ENCODE data around the gene FBXL15.

The FBXL15 gene

DNA sequence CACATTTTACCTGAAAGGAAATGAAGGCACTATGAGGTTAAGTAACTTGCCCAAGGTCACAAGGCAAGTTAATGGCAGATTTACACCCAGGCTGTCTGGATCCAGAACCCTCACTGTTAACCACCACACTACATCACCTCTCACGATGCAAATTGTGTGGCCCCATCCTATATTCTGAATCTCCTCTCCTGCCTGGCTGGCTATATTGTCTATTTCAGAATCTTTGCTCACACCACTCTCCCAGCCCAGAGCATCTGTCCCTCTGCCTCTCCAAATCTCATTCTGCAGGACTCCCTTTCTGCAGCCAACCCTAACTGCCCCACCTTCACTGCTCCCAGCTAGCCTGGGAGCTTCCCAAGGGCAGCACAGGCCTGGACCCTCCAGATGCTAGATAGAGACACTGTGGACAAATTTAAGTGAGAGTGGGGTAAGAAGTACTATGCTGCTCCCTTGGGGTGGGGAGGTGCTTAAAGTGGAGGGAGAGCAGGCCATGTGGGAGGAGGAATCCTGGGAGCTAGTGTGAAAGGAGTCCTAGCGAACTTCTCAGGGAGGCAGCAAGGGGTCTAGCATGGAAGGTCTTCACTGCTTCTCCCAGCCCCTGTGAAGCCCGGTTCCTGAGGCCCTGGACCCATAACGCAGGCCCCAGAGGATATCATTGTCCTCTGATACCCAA, 11.0 kb downstream of the FBXL15 start:
- peak in 1 of 4 experiments; percentile 39 for DNase-seq

DNA sequence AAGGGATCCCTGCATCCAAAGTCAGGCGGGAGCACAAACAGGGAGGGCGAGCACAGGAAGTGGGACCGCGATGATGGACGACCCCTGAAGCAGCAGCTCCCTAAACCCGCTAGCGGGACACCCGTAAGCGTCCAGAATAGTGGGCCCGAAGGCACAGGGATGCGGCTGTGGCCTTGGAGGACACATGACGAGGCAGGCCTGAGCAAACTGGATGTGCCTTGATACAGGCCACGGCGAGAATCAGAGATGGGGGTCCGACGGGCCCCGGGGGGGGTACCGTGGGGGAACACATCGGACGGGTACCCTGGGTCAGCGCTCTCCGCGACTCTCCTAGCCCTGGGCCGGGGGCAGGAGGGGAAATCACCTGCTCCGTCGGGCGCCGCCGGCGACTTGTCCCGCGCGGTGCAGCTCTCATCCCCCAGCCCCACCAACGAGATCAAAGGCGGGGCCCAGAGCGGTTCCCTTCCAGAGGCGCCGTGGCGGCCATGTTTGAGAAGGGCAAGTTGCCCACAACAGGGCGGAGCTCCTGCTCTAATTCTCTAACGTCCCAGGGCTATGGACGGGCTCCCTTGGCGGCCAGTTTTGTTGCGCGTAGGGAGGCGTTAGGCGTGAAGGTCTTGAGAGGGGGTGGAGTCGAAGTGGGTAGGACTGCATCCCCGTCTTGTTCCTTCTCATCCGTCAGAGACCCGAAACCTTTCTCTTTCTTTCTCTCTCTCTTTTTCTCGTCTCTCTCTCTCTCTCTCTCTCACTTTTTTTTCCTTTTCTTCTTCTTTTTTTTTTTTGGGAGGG, 11.7 kb downstream of the FBXL15 start, which contains the start of gene CUEDC2:
Gene CUEDC2 (minus strand): TSS at position 413 of the 789 bp plus-strand sequence. CDS start 7,386 bp downstream, outside the sequence.
- DNase-seq, result peak; percentile 98

DNA sequence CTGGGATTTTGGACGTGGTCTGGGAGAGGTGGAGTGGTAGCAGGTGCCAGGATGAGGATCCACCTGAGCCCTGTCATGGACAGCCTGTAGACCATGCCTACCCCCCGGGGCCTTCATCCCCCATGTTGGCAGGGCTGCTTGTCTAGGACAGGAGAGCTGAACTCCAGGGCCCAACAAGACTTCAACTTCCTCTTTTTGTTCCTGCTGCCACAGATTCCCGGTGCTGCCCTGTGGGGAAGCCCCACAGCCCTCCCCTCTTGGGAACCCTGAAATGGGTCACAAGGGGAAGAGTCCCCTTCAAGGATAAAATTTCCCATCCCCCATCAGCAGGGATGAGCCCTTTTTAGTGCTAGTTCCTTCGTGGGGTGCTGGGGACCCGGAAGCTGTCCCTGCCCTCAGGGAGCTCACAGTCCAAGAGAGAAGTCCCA, 13.0 kb downstream of the FBXL15 start:
- DNase-seq, result peak; percentile 47 to 76 (median 75)

DNA sequence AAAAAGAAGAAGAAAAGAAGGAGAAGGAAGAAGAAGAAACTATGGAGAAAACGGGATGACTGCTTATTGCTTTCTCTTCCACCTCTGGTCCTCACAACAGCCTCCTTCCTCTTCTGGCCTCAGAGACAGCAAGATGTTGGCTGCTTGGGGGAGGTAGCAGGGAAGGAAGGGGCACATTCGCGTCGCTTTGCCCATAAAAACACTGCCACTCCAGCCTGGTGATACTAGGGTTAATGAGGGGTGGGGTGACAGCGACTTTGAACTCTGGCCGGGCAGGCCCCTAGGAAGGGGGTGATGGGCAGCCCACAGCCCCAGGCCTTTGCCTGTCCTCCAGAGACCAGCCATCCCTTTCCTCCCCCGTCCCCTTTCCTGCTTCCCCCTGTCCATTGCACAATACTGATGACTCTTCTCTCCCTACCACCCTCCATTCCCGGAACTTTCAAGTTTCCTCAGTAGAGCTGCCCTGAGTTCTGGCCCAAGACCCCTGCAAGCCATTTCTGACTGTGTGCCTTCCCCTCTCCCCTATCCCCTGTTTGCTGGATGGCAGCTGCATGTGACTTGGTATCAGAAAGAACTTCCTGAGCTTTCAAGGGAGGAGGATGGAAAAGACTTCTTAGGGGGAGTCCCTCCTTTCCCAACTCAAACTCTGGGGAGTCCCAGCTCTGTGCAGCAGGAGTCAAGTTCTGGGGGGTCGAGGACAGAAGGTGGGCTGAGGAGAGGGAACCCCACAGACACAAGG, 13.9 kb downstream of the FBXL15 start:
- peak in 3 of 4 experiments; percentile 57 to 66 (median 58) for DNase-seq

DNA sequence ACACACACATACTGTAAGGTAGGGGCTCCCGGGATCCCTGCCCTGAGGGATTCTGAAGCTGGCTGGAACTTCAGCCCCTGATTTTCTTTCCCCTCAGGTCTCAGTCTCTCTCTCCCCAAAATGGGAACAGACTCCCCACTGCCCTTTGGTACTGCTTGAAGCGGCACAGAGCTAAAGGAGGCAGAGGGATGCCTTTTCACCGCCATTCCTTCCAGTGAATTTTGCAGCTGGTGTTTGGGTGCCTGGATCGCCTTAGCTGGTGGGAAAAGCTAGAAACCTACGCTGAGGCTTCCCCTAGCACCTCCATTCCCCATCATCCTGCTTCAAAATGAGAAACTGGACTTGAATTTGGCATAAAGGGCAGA, 14.5 kb downstream of the FBXL15 start:
- DNase-seq, result no peak

DNA sequence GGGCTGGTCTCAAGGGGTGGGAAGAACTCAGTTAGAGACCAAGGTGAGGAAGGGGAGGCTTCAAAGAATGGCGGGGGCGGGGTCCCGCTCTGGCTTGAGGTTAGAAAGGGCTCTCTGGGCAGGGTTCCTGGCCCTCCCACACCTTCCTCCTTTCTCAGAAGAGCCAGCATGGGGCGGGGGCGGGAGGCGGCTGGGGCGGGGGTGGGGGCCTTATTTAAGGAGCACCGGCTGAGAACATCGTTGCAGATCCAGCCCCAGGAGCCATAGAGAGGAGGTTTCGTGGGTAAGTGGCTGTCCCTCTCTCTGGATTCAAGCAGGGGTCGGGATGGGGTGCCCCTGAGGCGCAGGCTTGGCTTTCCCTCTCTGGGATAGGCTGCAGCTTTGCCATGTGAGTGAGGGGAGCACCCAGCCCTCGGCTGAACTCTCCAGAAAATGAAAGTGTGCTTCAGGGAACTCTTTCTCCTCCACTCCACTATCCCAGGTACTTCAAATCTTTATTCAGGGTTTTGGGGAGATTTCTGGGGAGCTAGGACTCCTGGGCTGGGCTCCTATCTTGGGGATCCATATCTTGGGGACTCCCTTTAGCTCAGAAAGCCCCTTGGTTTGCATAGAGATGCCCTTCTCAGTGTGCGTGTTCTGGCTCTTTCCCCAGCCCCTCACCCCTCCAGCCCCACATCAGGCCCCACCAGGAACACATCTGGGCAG, 15.0 kb downstream of the FBXL15 start:
- peak in 3 of 4 experiments; percentile 51 to 79 (median 78) for DNase-seq

DNA sequence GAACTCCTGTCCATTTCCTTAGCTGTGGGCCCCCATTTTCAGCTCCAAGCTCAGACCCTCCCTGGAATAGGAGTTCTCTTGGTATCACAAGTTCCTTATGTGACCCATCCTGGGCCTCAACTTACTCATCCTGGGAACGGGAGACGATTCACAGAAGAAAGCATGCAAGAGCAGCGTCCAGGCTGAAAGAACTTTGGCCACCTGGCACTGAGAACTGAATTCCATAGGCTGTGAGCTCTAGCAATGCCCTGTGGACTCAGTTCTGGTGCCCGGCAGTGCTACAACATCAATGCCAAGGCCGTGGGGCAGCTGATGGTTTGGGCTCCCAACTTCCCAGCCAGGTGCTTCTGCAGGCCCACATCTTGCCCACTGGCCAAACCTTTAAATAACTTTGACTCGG, 15.7 kb downstream of the FBXL15 start:
- no peak for DNase-seq

DNA sequence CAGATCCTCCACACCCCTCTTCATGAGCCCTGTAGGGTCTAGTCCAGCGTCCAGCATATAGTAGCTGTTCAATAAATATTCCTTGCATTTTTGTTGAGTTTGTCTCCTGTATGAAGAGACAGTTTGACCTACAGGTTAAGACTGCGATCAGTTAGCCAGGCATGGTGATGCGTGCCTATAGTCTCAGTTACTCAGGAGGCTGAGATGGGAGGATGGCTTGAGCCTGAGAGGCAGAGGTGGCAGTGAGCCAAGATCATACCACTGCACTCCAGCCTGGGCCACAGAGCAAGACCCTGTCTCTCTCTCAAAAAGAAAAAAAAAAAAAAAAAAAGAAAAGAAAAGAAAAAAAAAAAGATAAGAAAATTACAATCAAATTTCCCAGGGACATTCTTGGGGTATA, 16.9 kb downstream of the FBXL15 start:
- DNase-seq, result no peak

DNA sequence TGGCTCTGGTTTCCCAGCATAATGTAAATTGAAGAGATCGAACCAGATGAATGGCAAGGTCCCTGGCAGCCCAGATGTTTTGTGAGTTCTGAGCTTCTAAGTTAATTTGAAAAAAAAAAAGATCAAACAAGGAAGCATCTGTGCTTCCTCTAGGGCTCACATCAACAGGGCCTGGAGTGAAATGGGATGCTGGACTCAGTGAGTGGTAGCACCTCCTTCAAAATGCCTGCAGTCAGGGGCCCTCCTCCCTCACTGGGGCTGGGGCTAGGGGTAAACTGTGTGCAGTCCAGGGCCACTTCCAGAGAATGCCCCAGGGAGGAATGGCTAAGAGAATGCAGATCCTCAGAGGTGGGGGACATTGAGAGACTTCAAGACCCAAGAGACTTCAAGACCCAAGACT, 17.7 kb downstream of the FBXL15 start:
- DNase-seq, result no peak

DNA sequence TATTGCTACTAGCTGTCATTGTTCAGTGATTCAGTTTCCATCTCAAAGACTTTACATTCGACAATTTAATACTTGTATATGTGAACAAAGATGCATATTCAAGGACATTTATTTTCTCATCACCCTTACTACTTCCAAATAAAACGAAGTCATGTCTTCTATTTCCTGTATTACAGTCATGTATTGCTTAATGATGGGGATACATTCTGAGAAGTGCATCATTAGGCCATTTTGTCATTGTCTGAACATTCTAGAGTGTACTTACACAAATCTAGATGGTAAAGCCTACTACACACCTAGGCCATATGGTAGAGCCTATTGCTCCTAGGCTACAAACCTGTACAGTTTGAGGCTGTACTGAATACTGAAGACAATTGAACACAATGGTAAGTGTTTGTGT, 24.2 kb downstream of the FBXL15 start:
- peak in 1 of 4 experiments; percentile 57 for DNase-seq

DNA sequence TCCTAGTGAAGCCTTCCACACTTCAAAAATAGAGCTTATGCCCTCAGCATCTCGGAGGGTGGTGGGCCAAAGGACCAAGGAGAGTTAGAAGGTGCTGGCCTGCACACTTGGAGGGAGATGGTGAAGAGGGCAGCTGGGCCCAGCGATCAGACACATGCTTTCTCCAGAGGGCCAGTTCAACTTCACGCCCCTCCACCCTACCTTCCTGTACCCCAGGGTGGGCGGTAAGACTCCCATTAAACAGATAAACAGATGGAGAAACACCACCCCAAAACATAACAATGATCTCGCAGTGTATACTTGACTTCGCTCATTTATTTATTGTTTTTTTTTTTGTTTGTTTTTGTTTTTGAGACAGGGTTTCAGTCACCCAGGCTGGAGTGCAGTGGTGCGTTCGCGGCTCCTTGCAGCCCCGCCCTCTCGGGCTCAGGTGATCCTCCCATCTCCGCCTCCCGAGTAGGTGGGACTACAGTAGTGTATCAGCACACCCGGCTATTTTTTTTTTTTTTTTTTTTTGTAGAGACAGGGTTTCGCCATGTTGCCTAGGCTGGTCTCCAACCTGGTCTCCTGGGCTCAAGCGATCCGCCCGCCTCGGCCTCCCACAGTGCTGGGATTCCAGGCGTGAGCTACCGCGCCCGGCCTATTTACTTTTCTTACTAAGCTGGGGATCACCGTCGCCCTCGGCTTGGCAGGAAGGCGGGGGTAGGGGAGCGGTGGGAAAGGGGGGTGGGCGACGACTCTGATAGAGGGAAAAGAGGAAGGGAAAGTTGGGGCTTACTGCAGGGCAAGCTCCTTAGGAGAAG, 28.9 kb downstream of the FBXL15 start:
- DNase-seq, result peak in 3 of 4 experiments; percentile 59 to 72 (median 60)

DNA sequence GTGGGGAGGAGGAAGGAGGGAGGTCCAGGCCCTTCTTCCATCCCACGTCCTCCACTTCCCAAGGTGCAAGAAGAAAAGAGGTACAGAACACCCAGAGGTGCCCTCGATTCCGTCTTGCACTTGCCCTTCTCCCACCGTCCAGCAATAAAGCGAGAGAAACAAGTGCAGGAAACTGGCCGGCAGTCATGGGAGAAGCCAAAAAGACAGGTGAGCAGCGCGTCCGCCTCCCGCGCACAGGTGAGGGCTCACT, 29.4 kb downstream of the FBXL15 start:
- no peak for DNase-seq

DNA sequence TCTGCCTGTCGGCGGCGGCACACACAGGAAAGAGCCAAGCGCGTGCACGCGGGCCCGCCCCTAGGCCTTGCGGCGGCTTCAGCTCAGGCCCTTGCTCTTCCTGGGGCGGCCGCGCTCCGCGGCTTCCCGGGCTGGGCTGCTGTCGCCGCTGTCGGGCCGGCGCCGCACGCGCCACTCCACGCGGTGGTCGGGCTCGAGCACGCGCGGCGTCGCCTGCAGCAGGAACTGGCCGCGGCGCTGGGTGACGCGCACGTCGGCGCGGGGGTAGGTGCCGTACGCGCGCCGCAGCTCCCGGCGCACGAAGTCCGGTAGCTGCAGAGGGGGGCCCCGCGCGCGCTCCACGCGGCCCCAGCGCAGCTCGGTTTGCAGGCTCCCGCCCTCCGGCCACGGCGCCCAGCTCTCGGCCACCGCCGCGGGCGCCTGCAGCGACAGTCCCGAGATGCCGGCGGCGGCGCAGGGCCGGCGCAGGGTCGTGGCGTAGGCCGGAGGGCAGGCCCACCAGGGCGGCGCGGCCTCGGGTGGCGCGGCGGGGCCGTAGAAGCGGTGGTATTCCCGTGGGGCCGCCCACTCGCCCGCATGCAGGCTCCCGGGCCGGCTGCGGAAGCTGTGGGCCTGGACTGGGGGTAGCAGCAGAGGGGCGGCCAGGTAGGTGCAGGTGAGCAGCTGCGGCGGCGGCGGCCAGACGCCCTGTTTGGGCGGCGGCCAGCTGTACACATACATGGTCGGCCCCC, 29.9 kb downstream of the FBXL15 start:
- peak; percentile 91 to 96 (median 94) for DNase-seq

DNA sequence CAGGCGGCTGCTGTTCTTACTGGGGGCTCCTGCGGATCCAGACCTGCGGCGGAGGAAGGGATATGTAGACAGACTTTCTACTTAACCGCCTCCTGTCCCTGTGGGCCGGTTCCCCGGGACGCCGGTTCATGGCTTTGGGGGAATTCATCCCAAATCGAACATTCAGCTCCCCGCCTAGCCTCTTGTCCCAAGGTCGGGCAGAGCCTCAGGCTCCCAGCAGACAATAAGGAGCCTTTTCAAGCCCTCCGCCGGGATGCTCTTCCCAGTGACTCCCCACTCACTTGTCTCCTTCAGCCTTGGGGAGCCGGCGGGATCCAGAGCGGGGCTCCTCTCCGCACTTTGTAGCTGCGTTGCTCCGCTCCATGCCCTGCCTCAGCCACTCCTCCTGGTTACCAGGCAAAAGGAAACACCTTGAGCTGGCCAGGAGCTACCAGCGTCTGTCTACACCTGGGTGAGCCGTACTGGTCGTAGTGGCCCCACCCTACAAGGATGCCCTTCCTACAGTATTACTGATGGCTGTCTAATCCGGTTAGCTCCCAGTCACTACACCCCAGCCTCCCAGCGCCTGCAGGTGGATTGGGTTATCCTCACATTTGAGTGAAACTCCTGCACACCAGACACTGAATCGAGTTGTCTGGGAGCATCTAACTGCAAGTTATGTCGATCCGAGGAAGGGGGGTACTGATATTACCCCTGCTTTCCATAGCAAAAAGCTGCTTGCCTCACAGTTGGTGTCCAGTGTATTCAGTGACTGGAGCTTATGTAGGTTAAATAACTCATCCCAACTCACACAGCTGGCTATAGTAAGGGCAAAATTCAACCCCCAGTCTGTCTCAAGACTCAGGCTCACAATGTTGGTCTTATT, 30.7 kb downstream of the FBXL15 start, which contains the start of gene C10orf95:
Gene C10orf95 (minus strand): TSS at position 439 of the 865 bp plus-strand sequence. CDS start 450 bp downstream, outside the sequence.
- DNase-seq, result peak in 1 of 4 experiments; percentile 34

DNA sequence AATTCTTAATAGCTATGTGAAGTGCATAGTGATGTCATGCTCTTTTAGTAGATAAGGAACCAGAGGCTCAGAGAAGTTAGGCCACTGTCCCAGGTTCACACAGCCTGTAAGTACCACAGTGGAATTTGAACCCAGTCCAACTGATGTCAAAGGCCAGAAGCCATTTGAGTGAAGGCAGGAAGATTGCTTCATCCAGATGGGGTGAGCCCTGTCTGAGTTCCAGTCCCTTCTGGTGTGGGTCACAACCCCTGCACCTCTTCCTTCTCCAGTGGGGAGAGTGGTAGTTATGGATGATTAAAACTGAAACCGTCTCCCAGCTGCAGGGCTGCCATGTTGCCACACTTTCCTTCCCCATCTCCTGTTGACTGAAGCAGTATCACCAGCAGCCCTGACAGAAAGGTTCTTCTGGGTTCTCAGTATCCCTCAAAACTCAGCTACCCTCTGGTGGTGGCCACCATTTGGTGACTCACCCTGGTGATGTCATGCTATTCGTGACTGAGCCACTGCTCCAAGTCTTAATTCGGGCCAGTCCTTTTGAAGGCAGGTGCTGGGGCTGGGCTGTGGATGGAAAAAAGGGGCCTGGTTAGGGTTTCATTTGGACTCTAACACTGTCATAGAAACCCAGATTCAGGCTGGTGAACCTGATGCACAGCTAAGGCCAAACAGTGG, 32.2 kb downstream of the FBXL15 start:
- peak; percentile 90 to 96 (median 92) for DNase-seq

DNA sequence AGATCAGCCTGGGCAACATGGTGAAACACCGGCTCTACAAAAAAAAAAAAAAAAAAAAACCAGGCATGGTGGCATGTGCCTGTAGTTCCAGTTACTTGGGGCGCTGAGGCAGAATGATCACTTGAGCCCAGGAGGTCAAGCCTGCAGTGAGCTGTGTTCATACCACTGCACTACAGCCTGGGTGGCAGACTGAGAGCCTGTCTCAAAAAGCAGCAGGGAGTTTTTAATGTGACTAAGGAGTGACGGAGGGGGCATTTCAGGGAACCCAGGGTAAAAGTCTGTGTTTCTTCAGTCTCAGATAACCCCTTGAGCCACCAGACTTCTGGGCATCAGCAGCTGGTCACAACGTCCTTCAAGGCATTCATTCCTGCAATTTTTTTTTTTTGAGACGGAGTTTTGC, 32.9 kb downstream of the FBXL15 start:
- DNase-seq, result peak in 2 of 4 experiments; percentile 43 to 44

DNA sequence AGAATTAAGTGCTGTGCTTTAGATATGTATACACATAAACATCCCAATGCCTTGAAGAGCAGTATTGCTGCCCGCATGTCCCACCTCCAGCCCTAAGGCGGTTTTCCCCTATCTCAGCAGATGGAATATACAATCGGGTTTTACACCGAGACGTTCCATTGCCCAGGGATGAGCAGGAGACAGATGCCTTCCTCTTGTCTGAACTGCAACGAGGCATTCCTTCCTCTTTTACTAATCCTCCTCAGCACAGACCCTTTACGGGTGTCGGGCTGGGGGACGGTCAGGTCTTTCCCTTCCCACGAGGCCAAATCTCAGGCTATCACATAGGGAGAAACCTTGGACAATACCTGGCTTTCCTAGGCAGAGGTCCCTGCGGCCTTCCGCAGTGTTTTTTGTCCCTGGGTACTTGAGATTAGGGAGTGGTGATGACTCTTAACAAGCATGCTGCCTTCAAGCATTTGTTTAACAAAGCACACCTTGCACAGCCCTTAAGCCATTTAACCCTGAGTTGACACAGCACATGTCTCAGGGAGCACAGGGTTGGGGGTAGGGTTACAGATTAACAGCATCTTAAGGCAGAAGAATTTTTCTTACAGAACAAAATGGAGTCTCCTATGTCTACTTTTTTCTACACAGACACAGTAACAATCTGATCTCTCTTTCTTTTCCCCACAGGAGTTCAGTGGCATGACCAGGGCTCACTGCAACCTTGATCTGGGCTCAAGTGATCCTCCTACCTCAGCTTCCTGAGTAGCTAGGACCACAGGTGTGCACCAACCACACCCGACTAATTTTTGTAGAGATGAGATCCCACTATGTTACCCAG, 34.2 kb downstream of the FBXL15 start:
- peak in 1 of 4 experiments; percentile 42 for DNase-seq

DNA sequence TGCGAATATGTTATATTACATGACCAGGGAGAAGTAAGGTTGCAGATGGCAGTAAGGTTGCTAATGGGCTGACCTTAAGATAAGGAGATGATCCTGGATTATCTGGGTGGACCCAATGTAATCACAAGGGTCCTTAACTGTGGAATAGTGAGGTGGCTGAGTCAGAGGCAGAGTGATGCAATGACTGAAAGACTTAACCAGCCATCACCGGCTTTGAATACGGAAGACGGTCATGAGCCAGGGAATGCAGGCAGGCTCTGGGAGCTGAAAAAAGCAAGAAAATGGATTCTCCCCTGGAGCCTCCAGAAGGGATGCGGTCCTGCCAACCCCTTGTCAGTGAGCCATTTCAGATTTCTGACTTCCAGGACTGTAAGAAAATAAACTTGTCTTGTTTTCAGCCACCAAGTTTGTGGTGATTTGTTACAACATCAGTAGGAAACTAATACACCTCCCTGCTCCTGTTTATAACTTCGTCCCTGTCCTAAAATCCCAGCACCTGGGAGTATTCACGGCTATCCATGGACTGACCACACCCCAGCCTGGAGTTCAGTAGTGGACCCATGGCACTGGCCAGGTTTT, 35.3 kb downstream of the FBXL15 start:
- peak; percentile 79 to 91 (median 88) for DNase-seq

Measured in suppressor macrophage (primary cell).